ENCODE results near the gene PRSS53. TPM values are rescaled to one million over a fixed set of nuclear protein-coding genes. Genes with fewer than 3 reads are reported as not detected.

PRSS53 gene
- total RNA-seq, 1 experiment from 2014 or later: 9.2 TPM

DNA sequence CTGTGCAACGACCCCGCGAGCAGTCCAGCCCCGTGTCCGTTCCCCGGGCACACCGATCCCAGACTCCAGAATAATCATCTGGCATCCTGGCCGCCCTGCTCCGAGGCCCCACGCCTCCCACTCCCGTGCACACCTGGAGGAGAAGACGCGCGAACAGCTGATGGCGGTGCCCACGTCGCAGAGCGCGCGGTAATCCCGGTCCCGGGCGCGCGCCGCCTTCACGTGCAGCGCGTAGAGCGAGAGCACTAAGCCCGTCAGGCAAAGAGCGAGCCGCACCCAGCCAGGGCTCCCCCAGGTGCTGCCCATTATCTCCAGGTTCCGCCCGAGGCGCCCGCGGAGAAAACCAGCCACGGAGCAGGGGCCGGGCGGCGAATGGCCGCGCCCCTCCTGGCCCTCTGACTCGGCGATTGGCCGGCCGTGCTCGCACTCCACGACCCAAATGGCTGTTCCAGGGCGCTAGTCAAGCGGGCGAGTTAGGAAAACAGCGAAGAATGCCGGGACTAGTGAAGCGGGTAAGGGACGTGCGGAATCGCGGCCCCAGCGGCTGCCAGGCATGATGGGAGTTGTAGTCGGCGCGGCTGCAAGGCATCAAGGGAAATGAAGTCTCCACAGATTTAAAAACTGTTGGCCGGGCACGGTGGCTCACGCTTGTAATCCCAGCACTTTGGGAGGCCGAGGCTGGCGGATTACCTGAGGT, 5.8 kb upstream of the PRSS53 start, which contains the start of gene VKORC1:
Gene VKORC1 (minus strand): TSS at position 374 of the 697 bp plus-strand sequence. CDS start 68 bp downstream, at position 306.
- DNase-seq (ENCODE audit: low read depth): peak; percentile 98

- no peak for DNase-seq (ENCODE audit: low read depth)
Observed at GRCh38 chr16:31094088-31094423, 5.3 kb upstream of the PRSS53 start.

GRCh38 chr16:31093132-31093703, 4.5 kb upstream of the PRSS53 start:
- peak; percentile 82 for DNase-seq (ENCODE audit: low read depth)

- peak; percentile 60 for DNase-seq (ENCODE audit: low read depth)
Observed at GRCh38 chr16:31092330-31092729, 3.6 kb upstream of the PRSS53 start.

- DNase-seq (ENCODE audit: low read depth): no peak
Observed at GRCh38 chr16:31090540-31090939, 1.8 kb upstream of the PRSS53 start.

DNA sequence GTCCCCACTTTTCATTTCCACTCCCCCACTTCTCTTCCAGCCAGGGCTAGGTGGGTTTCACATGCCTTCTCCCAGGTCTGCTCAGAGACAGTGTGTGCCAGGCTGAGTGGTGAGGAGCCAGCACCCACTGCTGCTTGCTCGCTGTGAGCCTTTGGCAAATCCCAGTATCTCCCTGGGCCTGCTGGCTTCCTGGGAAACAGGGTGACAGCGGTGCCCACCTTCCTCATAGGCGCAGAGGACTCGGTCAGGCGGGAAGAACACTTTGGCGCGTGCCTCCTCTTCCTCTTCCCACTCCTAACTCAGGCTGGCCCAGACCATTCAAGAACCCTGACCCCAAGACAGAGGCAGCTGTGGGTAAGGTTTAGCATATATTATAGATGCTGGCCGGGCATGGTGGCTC, 456 bp upstream of the PRSS53 start:
- DNase-seq (ENCODE audit: low read depth): no peak

GRCh38 chr16:31087971-31088370, 772 bp downstream of the PRSS53 start:
- DNase-seq (ENCODE audit: low read depth): no peak

DNA sequence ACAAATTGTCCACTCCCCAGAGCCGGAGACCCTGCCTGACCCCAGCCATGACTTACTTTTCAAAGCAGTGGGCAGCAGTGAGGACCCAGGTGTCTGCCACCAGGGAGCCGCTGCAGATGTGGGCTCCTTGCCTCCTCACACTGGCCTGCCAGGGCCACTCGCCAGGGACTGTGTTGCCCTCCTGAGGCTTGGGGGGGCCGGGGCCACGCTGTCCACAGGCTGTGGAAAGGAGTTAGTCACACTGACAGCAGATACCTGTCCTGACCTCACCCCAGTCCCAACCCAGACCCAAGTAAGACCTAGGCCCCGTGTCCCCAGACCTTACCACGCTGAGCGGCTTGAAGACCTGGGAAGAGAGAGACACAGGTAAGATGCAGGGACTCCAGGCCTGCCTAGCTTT, 1.3 kb downstream of the PRSS53 start:
- no peak for DNase-seq (ENCODE audit: low read depth)

DNA sequence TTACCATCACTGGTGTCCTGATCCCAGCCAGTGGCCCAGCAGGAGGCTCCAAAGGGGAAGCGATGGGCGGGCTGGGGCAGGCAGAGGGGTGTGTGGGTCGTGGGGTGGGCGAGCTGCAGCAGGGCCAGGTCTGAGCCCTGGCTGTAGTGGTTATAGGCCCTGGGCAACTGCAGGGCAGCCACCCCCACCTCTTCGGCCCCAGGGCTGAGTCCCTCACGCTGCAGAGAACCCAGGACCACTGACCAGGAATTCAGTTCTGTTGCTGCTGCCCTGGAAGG, 2.2 kb downstream of the PRSS53 start:
- no peak for DNase-seq (ENCODE audit: low read depth)

DNA sequence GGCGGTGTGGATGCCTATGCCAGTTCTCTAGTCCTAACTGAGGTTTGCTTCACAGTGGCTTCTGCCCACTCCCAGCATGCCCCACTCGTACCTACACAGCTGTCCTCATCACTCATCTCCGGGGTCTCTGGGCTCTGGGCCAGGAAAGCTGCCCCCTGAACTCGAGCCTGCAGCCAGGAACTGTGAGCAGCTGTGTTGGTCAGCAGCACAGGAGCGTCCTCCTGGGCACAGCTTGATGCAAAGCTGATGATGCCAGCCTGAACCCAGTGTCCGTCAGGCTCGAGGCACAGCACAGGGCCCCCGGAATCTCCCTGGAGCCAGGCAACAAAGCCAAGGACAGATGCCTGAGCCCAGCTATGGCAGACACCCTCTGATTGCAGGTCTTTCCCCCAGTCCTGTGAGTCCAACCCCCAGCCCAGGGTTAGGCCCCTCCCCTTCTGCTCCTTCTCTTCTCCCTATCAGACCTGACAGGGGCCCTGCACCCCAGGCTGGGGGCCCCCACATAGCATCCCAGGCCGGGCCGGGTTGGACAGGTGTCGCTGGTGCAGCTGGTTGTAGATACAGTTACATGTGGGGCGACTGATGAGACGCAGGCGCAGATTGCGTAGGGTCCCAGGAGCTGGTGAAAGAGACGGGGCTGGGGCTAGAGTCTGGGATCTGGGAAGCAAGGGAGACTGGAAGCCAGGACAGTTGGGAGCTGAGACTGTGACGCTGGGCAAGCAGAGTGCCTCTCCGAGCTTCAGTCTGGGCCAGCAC, 2.7 kb downstream of the PRSS53 start:
- DNase-seq (ENCODE audit: low read depth): peak; percentile 90

DNA sequence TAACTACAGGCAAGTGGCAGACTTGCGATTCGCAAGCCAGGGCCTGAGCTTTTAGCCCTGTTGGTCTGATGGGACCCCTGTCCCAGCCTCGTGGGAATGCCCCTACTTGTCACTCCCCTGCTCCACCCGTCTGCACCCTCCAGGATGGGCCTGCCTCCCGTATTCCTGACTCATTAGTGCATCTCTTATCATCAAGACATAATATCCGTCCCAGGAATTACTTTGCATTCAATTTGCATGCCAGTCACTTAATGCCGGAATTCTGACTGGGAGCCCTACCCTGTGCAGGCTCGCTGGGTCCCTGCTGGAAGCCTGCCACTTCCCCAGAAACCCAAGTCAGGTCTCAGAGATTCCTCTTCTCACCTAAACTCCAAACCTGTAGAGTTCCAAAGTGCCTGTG, 3.3 kb downstream of the PRSS53 start:
- DNase-seq (ENCODE audit: low read depth): no peak

GRCh38 chr16:31084584-31085302, 4.0 kb downstream of the PRSS53 start:
- DNase-seq (ENCODE audit: low read depth): peak; percentile 70

- no peak for DNase-seq (ENCODE audit: low read depth)
Observed at GRCh38 chr16:31083981-31084380, 4.8 kb downstream of the PRSS53 start.

DNA sequence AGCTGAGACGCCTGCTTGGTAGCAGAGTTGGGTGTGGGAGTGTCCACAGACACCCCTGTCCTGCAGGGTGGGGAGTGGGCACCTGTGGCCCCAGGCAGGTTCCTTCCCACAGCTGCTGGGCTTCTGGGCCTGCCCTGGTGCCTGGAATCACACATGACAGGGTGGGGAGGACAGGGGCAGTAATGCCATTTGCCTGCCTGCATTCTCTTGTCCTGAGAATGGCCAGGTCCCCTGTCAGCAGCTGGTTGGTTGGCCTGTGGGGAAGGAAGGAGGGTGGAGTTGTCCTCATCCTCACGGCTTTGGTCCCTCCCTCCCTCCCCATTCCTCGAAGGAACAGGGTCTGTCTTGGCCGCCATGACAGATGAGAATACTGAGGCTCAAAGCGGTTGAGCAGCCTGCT, 5.2 kb downstream of the PRSS53 start:
- DNase-seq (ENCODE audit: low read depth): no peak

- no peak for DNase-seq (ENCODE audit: low read depth)
Observed at GRCh38 chr16:31083081-31083480, 5.7 kb downstream of the PRSS53 start.

DNA sequence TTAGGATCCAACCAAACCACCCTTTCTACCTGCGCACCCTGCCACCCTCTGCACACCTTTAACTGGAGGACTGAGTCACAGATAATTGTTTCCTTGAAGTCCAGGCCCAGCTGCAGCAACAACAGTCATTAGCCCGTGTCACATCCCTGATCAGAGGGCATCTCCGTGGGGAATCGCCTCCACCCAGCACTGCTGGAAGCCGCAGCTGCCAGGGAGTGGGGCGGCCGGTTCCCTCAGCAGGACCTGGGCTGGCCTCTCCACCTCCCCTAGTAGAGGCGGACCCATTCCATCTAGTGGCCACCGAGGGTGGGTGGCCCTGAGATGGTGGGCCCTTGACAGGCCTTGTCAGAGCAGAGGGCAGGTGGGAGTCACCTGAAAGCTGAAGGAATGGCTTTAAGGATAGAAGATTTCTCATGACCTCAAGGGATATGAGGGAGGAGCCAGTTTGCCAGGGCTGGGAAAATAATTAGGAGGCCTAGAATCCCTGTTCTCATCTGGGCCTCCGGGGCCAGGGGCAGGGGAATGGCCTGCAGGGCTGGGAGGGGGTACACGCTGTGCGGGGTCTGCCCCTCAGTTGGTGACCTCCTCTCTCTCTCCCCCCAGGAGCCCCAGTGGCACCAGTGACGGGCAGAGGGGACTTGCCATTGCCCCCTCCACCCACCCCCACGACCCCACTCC, 6.2 kb downstream of the PRSS53 start:
- no peak for DNase-seq (ENCODE audit: low read depth)

GRCh38 chr16:31081428-31082351, 7.1 kb downstream of the PRSS53 start:
- DNase-seq (ENCODE audit: low read depth): no peak

GRCh38 chr16:31080756-31081419, 7.9 kb downstream of the PRSS53 start:
- DNase-seq (ENCODE audit: low read depth): no peak

GRCh38 chr16:31080035-31080629, 8.6 kb downstream of the PRSS53 start:
- DNase-seq (ENCODE audit: low read depth): no peak

Measured in LHCN-M2 (cell line).